GM12865 (cell line): ENCODE data around the gene FOXRED2.

Experiments used
- DNase-seq: peaks from one replicate; pipeline ENCODE4 v3.0.0; 2010; ENCODE audit warnings: low read depth
- H3K4me3 ChIP-seq: 2 replicates; pipeline ENCODE4 v1.5.1; 2011; ENCODE audit warnings: mild to moderate bottlenecking, low read depth, low read length, control low read depth
- CTCF ChIP-seq: IDR thresholded peaks from 2 replicates; pipeline ENCODE4 v1.5.1; 2011; ENCODE audit warnings: low read length, control low read depth, low read depth, inconsistent platforms; ENCODE audit not compliant: insufficient read depth; ENCODE audit errors: missing control alignments

FOXRED2 gene

DNA sequence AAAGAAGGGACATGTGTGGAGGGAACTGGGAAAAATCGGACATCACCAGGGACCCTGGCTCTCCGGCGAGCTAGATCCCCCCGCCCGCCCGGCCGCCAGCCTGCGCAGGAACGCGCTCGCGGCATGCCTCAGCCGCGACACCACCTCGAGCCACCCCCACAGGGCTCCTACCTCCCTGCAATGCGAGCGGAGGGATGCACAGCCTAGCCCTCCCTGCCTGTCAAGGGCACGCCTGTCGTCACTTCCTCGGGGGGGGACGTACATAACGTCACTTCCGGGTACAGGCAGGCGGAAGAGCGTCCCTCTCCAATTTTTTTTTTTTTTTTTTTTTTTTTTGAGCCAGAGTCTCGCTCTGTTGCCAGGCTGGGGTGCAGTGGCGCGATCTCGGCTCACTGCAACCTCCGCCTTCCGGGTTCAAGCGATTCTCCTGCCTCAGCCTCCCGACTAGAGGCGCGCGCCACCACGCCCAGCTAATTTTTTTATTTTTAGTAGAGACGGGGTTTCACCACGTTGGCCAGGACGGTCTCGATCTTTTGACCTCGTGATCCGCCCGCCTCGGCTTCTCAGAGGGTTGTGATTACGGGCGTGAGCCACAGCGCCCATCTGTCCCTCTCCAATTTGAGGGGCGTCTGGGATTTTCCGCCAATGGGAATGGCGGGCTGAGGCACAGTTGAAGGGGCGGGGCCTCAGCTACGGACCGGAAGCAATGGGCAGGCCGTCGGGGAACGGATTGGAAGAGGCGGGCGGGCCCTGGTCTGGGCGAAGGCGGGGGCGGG is 25.3 kb downstream of the FOXRED2 start, which contains the start of gene TXN2:
Gene TXN2, minus strand, starts transcription at position 248 of the 776 bp plus-strand sequence. CDS start 803 bp downstream, outside the sequence.
- TF ChIP-seq CTCF: no peak
- peak within 1 kb of the TSS; percentile 81 for H3K4me3 ChIP-seq
- DNase-seq: peak; percentile 98

DNA sequence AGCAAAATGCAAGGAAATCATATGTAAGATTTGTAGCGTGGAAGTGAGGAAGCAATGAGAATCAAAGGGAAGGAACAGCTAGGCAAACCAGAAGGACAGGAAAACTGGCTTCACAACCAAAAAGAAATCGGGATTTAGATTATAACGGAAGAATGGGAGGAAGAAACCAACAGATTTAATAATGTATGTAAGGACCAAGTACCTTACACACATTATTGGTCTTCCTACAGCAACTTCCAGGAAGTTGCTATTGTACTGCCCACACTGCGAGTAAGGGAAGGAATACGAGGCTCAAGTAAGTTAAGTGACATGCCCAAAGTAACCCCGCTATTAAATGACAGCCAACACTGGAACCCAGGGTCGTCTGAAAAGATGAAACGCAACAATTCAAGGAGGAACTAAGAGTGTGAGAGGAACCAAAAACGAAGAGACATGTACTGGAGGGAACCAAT is 25.9 kb downstream of the FOXRED2 start:
- no peak for TF ChIP-seq CTCF
- H3K4me3 ChIP-seq: peak overlapping the region; percentile 81
- DNase-seq: no peak

DNA sequence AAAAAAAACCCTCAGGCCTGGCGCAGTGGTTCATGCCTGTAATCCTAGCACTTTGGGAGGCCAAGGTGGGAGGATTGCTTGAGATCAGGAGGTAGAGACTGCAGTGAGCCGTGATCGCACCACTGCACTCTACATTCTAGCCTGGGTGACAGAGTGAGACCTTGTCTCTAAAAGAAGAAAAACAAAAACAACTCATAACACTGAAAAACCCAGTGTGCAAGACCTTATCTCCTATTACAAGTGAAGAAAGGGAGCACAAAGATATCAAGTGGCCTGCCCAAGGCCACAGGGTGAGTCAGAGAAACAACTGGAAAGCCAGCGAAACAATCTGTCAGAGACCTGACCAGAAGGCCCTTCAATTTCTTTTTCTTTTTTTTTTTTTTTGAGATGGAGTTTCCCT is 27.9 kb downstream of the FOXRED2 start:
- no peak for TF ChIP-seq CTCF
- DNase-seq: no peak
- no peak overlapping the region for H3K4me3 ChIP-seq

DNA sequence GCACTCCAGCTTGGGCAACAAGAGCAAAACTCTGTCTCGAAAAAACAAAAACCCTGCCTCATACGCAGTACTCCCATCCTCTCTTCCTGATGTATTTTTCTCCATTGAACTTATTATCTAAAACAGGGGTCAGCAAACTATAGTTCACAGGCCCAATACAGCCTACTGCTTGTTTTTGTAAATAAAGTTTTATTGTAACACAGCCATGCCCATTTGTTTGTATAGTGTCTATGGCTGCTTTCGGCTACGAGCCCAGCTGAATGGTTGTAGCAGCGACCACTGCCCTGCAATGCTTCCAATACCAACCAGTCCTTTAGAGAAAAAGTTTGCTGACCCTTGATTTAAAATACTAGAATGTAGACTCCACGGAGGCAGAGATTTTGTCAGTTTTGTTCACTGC is 31.5 kb downstream of the FOXRED2 start:
- TF ChIP-seq CTCF: no peak
- no peak for DNase-seq

GRCh38 chr22:36472689-36473088 is 34.2 kb downstream of the FOXRED2 start:
- DNase-seq: no peak
- no peak for TF ChIP-seq CTCF
- no peak overlapping the region for H3K4me3 ChIP-seq

More for the DNA sequence above, 31.5 kb downstream of the FOXRED2 start:
- no peak overlapping the region for H3K4me3 ChIP-seq

- DNase-seq: no peak
- no peak for TF ChIP-seq CTCF
- no peak overlapping the region for H3K4me3 ChIP-seq
Measured at GRCh38 chr22:36471341-36471821, 35.5 kb downstream of the FOXRED2 start.
